Liver (tissue), 9 donors: ENCODE measurements around the gene TSBP1. TPM values are rescaled to one million over a fixed set of nuclear protein-coding genes. Genes with fewer than 3 reads are reported as not detected.

Source experiments
- DNase-seq: peaks from one replicate; pipeline ENCODE4 v3.0.0-alpha.2; 2017; ENCODE audit warnings: low spot score
- H3K27ac ChIP-seq, 2 donors: one replicate each; pipeline ENCODE4 v1.7.0; 2013; ENCODE audit warnings: inconsistent platforms in 2 of 2, low read length in 2 of 2, control low read depth in 1 of 2, low read depth in 1 of 2, mild to moderate bottlenecking in 1 of 2
- H3K27me3 ChIP-seq, 4 donors: one replicate each; pipeline versions ENCODE4 v1.6.1 to v1.7.0; 2013; ENCODE audit warnings: low read length in 3 of 4, inconsistent platforms in 1 of 4, mild to moderate bottlenecking in 1 of 4, moderate library complexity in 1 of 4; ENCODE audit not compliant: control insufficient read depth in 4 of 4, insufficient read depth in 4 of 4
- H3K36me3 ChIP-seq, 4 donors: one replicate each; pipeline versions ENCODE4 v1.6.1 to v1.7.0; 2013; ENCODE audit warnings: low read length in 3 of 4, mild to moderate bottlenecking in 3 of 4, low read depth in 1 of 4, moderate library complexity in 1 of 4; ENCODE audit not compliant: control insufficient read depth in 4 of 4, insufficient read depth in 3 of 4
- H3K4me1 ChIP-seq, 4 donors: one replicate each; pipeline versions ENCODE4 v1.6.1 to v1.7.0; 2013; ENCODE audit warnings: low read length in 3 of 4, mild to moderate bottlenecking in 3 of 4, moderate library complexity in 1 of 4; ENCODE audit not compliant: control insufficient read depth in 4 of 4, insufficient read depth in 4 of 4
- H3K4me3 ChIP-seq, 3 donors: one replicate each; pipeline versions ENCODE4 v1.6.1 to v1.7.0; 2013; ENCODE audit warnings: low read length in 3 of 3, control low read depth in 1 of 3, low read depth in 1 of 3, mild to moderate bottlenecking in 1 of 3
- H3K9ac ChIP-seq, 2 donors: one replicate each; pipeline ENCODE4 v1.7.0; 2013; ENCODE audit warnings: low read length in 2 of 2, mild to moderate bottlenecking in 2 of 2, moderate library complexity in 2 of 2, control low read depth in 1 of 2, low read depth in 1 of 2
- H3K9me3 ChIP-seq, 4 donors: one replicate each; pipeline versions ENCODE4 v1.6.1 to v1.7.0; 2013; ENCODE audit warnings: low read length in 3 of 4; ENCODE audit not compliant: control insufficient read depth in 4 of 4
- EGR1 ChIP-seq, 2 donors: IDR thresholded peaks; 2 replicates each; pipeline ENCODE4 v1.6.1; 2016 to 2018; ENCODE audit warnings: antibody characterized with exemption in 2 of 2, low read depth in 2 of 2
- FOXA1 ChIP-seq: IDR thresholded peaks from 2 replicates; pipeline ENCODE4 v1.6.1; 2016; ENCODE audit warnings: antibody characterized with exemption
- FOXA2 ChIP-seq: IDR thresholded peaks from 2 replicates; pipeline ENCODE4 v1.6.1; 2016; ENCODE audit warnings: antibody characterized with exemption
- GABPA ChIP-seq, 2 donors: IDR thresholded peaks in 1 of 2; conservative IDR thresholded peaks in 1 of 2; 2 replicates each; pipeline ENCODE4 v1.6.1; 2016; ENCODE audit warnings: antibody characterized with exemption in 2 of 2, mild to moderate bottlenecking in 1 of 2, moderate library complexity in 1 of 2
- HNF4A ChIP-seq, 2 donors: conservative IDR thresholded peaks; 2 replicates each; pipeline ENCODE4 v1.6.1; 2016; ENCODE audit warnings: antibody characterized with exemption in 2 of 2, mild to moderate bottlenecking in 2 of 2
- HNF4G ChIP-seq: IDR thresholded peaks from 2 replicates; pipeline ENCODE4 v1.6.1; 2016; ENCODE audit warnings: antibody characterized with exemption
- JUND ChIP-seq, 2 donors: IDR thresholded peaks; 2 replicates each; pipeline ENCODE4 v1.6.1; 2016; ENCODE audit warnings: antibody characterized with exemption in 2 of 2
- NR2F2 ChIP-seq: IDR thresholded peaks from 2 replicates; pipeline ENCODE4 v1.6.1; 2016; ENCODE audit warnings: antibody characterized with exemption
- RAD21 ChIP-seq, 2 donors: IDR thresholded peaks; 2 replicates each; pipeline ENCODE4 v1.6.1; 2016; ENCODE audit warnings: antibody characterized with exemption in 2 of 2, mild to moderate bottlenecking in 2 of 2
- RXRA ChIP-seq, 2 donors: IDR thresholded peaks; 2 replicates each; pipeline ENCODE4 v1.6.1; 2017 to 2018; ENCODE audit warnings: antibody characterized with exemption in 2 of 2, mild to moderate bottlenecking in 1 of 2
- SP1 ChIP-seq: IDR thresholded peaks from 2 replicates; pipeline ENCODE4 v1.6.1; 2018; ENCODE audit warnings: antibody characterized with exemption, mild to moderate bottlenecking
- TAF1 ChIP-seq: conservative IDR thresholded peaks from 2 replicates; pipeline ENCODE4 v1.6.1; 2016; ENCODE audit warnings: antibody characterized with exemption, mild to moderate bottlenecking
- YY1 ChIP-seq: IDR thresholded peaks from 2 replicates; pipeline ENCODE4 v1.6.1; 2016; ENCODE audit warnings: antibody characterized with exemption, mild to moderate bottlenecking
- WGBS: extraction: QIAGEN DNeasy Blood & Tissue Kit; methylation state at CpG from one replicate; pipeline ENCODE4 v1.1.7; 2013; 5-methylcytosine and 5-hydroxymethylcytosine counted together
- polyA plus RNA-seq, 2 donors: library from polyadenylated mRNA; stranded (reverse) in 1 of 2; unstranded in 1 of 2; fragments of 200-250 nt in 1 of 2; fragments of >200 nt in 1 of 2; fragmentation: Nextera tagmentation in 1 of 2; extraction: Ambion mirVana in 1 of 2; gene quantifications; one replicate each; pipeline versions ENCODE4 v1.2.1 to v1.2.3, GENCODE V29; 2013 to 2015
- total RNA-seq, 2 donors: library from RNA; depleted of rRNA; stranded (reverse); fragments of >200 nt; gene quantifications; one replicate each; pipeline ENCODE4 v1.2.3, GENCODE V29; 2014
- TF ChIP-seq, protein P1 (sequence below): IDR thresholded peaks from 2 replicates; pipeline ENCODE4 v1.6.1; 2016; ENCODE audit warnings: antibody characterized with exemption, mild to moderate bottlenecking
- TF ChIP-seq, protein P2 (sequence below): IDR thresholded peaks from 2 replicates; pipeline ENCODE4 v1.6.1; 2016; ENCODE audit warnings: antibody characterized with exemption
- TF ChIP-seq, protein P3 (sequence below): fragments of 150-350 bp; IDR thresholded peaks from 2 replicates; pipeline ENCODE4 v1.5.1; 2017; ENCODE audit warnings: improper control_type of control experiment, low read depth, low read length; ENCODE audit not compliant: missing input control
- TF ChIP-seq, protein P4 (sequence below): IDR thresholded peaks from 2 replicates; pipeline ENCODE4 v1.6.1; 2016; ENCODE audit warnings: antibody characterized with exemption
- donor health status: healthy.
- donor health status: healthy.
- donor health status: healthy.
- donor health status: healthy.
- donor health status: healthy.

The TSBP1 gene
- total and polyA plus RNA-seq, 4 donors = not detected

DNA sequence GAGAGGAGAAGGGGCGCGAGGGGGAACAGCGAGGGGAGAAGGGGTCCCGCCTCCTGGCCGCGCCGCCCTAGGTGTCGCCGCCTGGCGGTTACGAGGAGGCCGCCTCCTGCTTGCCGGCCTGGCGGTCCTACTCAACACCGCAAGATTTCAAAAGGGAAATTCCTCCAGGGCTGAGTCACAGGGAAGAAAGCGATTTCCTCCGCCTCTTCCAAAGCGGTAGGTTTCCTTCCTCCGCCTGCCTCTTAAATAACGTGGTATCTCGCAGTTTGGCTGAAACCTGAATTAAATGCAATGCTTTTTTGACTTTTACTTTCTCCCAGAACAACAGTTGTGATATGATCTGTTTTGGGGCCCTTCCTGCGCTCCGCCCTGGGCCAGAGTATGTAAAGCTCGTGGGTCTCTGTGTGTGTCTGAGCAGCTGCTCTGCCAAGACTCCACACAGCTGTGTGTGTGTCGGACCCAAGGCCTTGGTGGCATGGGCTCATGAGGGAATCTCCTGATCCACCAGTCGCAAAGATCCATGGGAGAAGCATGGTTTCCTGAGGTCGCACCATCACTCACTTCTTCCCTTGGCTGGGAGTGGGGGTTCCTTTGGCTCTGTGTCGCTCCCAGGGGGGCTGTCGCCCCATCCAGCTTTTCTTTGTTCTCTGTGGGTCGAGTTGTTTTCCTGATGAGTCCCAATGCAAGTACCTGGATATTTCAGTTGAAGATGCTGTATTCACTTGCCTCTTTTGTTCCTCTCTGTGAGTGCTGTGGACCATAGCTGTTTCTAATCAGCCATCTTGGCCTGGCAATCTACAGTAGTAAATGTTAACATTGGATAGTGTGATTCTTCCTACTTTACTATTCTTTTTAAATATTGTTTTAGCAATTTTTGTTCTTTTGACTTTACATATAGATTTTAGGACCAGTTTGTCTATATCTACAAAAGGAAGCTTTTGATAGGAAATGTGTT is 116.2 kb downstream of the TSBP1 start:
- peak overlapping the region; percentile 38 to 64 for H3K27ac ChIP-seq
- no peaks in the 10 kb centered on the region for H3K4me1 ChIP-seq
- H3K4me3 ChIP-seq = no peak overlapping the region
- peak; percentile 57 for DNase-seq
- no peaks in the 10 kb centered on the region for H3K36me3 ChIP-seq
- 18% methylated on average over 30 of the region's 30 CpGs for WGBS
- peaks cover 0 to 9% (median 3%) of the 10 kb centered on the region in 4 donors for H3K27me3 ChIP-seq
- H3K9ac ChIP-seq = no peak overlapping the region
- no peaks in the 10 kb centered on the region for H3K9me3 ChIP-seq
- TF ChIP-seq RAD21 (IDR thresholded peaks at IDR 0.05) (peak; percentile 41 to 63), GABPA (IDR thresholded peaks at IDR 0.05 in 1 of 2, conservative IDR thresholded peaks at IDR 0.05 in 1 of 2) (no peak), JUND (IDR thresholded peaks at IDR 0.05) (peak; percentile 41 to 60), RXRA (IDR thresholded peaks at IDR 0.05) (no peak), TAF1 (no peak), SP1 (no peak)
- TF ChIP-seq, protein P1, sequence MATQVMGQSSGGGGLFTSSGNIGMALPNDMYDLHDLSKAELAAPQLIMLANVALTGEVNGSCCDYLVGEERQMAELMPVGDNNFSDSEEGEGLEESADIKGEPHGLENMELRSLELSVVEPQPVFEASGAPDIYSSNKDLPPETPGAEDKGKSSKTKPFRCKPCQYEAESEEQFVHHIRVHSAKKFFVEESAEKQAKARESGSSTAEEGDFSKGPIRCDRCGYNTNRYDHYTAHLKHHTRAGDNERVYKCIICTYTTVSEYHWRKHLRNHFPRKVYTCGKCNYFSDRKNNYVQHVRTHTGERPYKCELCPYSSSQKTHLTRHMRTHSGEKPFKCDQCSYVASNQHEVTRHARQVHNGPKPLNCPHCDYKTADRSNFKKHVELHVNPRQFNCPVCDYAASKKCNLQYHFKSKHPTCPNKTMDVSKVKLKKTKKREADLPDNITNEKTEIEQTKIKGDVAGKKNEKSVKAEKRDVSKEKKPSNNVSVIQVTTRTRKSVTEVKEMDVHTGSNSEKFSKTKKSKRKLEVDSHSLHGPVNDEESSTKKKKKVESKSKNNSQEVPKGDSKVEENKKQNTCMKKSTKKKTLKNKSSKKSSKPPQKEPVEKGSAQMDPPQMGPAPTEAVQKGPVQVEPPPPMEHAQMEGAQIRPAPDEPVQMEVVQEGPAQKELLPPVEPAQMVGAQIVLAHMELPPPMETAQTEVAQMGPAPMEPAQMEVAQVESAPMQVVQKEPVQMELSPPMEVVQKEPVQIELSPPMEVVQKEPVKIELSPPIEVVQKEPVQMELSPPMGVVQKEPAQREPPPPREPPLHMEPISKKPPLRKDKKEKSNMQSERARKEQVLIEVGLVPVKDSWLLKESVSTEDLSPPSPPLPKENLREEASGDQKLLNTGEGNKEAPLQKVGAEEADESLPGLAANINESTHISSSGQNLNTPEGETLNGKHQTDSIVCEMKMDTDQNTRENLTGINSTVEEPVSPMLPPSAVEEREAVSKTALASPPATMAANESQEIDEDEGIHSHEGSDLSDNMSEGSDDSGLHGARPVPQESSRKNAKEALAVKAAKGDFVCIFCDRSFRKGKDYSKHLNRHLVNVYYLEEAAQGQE = no peak
- TF ChIP-seq, protein P2, sequence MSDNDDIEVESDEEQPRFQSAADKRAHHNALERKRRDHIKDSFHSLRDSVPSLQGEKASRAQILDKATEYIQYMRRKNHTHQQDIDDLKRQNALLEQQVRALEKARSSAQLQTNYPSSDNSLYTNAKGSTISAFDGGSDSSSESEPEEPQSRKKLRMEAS = peak; percentile 40
- TF ChIP-seq, protein P3, sequence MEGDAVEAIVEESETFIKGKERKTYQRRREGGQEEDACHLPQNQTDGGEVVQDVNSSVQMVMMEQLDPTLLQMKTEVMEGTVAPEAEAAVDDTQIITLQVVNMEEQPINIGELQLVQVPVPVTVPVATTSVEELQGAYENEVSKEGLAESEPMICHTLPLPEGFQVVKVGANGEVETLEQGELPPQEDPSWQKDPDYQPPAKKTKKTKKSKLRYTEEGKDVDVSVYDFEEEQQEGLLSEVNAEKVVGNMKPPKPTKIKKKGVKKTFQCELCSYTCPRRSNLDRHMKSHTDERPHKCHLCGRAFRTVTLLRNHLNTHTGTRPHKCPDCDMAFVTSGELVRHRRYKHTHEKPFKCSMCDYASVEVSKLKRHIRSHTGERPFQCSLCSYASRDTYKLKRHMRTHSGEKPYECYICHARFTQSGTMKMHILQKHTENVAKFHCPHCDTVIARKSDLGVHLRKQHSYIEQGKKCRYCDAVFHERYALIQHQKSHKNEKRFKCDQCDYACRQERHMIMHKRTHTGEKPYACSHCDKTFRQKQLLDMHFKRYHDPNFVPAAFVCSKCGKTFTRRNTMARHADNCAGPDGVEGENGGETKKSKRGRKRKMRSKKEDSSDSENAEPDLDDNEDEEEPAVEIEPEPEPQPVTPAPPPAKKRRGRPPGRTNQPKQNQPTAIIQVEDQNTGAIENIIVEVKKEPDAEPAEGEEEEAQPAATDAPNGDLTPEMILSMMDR = peak; percentile 35

DNA sequence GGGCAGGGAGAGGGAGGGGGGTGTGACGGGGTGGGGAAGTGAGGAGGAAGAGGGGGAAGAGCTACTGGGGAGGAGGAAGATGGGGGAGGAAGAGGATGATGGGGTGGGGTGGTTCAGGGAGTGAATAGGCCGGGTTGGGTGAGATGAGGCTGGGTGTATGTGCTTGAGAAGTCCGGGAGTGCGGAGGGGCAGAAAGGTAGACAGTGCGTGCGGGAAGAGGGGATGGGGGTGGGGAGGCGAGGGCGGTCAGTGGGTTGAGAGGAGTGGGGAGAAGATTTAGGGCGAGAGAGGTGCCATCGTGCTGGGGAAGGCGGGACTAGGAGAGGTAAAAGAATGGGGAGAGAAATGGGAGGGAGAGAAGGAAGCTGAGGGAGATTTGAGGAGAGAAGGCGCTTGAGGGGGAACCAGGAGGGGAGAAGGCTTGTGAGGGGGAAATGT is 116.9 kb downstream of the TSBP1 start:
- no peak overlapping the region for H3K4me3 ChIP-seq
- H3K27ac ChIP-seq = peak overlapping the region in 1 of 2 donors; percentile 6
- H3K27me3 ChIP-seq = peaks cover 0 to 9% (median 3%) of the 10 kb centered on the region in 4 donors
- H3K36me3 ChIP-seq = no peaks in the 10 kb centered on the region
- H3K9me3 ChIP-seq = no peaks in the 10 kb centered on the region
- H3K4me1 ChIP-seq = no peaks in the 10 kb centered on the region
- no peak overlapping the region for H3K9ac ChIP-seq
- WGBS = 14% methylated on average over 12 of the region's 12 CpGs
- no peak for DNase-seq
- TF ChIP-seq EGR1 (IDR thresholded peaks at IDR 0.05; ENCODE audit: low read depth in 2 of 2) (no peak), SP1 (no peak), FOXA1 (no peak), JUND (IDR thresholded peaks at IDR 0.05) (no peak), HNF4A (conservative IDR thresholded peaks at IDR 0.05) (no peak), NR2F2 (no peak), FOXA2 (no peak), HNF4G (no peak), TAF1 (no peak), GABPA (IDR thresholded peaks at IDR 0.05 in 1 of 2, conservative IDR thresholded peaks at IDR 0.05 in 1 of 2) (no peak), RAD21 (IDR thresholded peaks at IDR 0.05) (no peak), YY1 (no peak), RXRA (IDR thresholded peaks at IDR 0.05) (no peak)
- TF ChIP-seq, protein P3 = no peak
- TF ChIP-seq, protein P1 = no peak
- TF ChIP-seq, protein P2 = no peak
- TF ChIP-seq, protein P4, sequence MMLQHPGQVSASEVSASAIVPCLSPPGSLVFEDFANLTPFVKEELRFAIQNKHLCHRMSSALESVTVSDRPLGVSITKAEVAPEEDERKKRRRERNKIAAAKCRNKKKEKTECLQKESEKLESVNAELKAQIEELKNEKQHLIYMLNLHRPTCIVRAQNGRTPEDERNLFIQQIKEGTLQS = no peak
